Lower lobe of right lung (tissue), 2 donors: ENCODE data around the gene DUSP3. TPM values are rescaled to one million over a fixed set of nuclear protein-coding genes. Genes with fewer than 3 reads are reported as not detected.

Source experiments
- ATAC-seq, 2 donors: fragments of 200-7000 bp; cut with Tn5 transposase; one replicate each; pipeline ENCODE4 v1.9.1; 2020 to 2022; ENCODE audit warnings: mild to moderate bottlenecking in 2 of 2, moderate library complexity in 2 of 2
- DNase-seq: peaks from one replicate; pipeline ENCODE4 v3.0.0-alpha.2; 2020
- H3K27ac ChIP-seq: fragments of 200-600 bp; one replicate; pipeline ENCODE4 v1.8.0; 2022
- H3K27me3 ChIP-seq: fragments of 200-600 bp; one replicate; pipeline ENCODE4 v1.8.0; 2022; ENCODE audit warnings: low read depth
- H3K36me3 ChIP-seq: fragments of 200-600 bp; one replicate; pipeline ENCODE4 v1.8.0; 2022; ENCODE audit warnings: mild to moderate bottlenecking
- H3K4me1 ChIP-seq: fragments of 200-600 bp; one replicate; pipeline ENCODE4 v1.8.0; 2022
- H3K4me3 ChIP-seq: fragments of 200-600 bp; one replicate; pipeline ENCODE4 v1.8.0; 2022; ENCODE audit warnings: mild to moderate bottlenecking
- H3K9me3 ChIP-seq: fragments of 200-600 bp; one replicate; pipeline ENCODE4 v1.8.0; 2022
- CTCF ChIP-seq: fragments of 200-600 bp; IDR thresholded peaks from one replicate; pipeline ENCODE4 v1.8.0; 2022; ENCODE audit warnings: antibody characterized with exemption, mild to moderate bottlenecking
- intact Hi-C: fragments of 100-400 bp; cut with DNase I; formaldehyde crosslinking; loops from one replicate; pipeline ENCODE4 v1.11.0; 2022
- total RNA-seq: library from RNA; stranded (reverse); fragmentation: NEBNext Ultra II Directional; extraction: Animal tissue kit (Norgen Biotek cat#: 25700); gene quantifications from one replicate; pipeline ENCODE4 v1.2.1, GENCODE V29; 2021
- donor health status: DM: no; HTN: yes; CAD: no; lungs with severe emphysema.

DUSP3 gene
- total RNA-seq, 1 donor from 2014 or later: 92.9 TPM

- Histone ChIP-seq H3K9me3 (no peaks in the 10 kb centered on the region), H3K4me3 (no peak overlapping the region), H3K36me3 (no peaks in the 10 kb centered on the region), H3K27ac (no peak overlapping the region), H3K4me1 (peaks cover 23% of the 10 kb centered on the region), H3K27me3 (peaks cover 5% of the 10 kb centered on the region)
- TF ChIP-seq CTCF: no peak
- DNase-seq (no peak), ATAC-seq (no peak)
- intact Hi-C loops: no loop called here
Observed at GRCh38 chr17:43717913-43718312, 60.9 kb downstream of the DUSP3 start.

Other genes starting within 250 kb of the DUSP3 start
- gene ETV4, start 232.6 kb downstream of the DUSP3 start, total RNA-seq: 2.2 TPM
- 0.86 TPM for gene MEOX1, start 117.1 kb downstream of the DUSP3 start, total RNA-seq
- gene SOST, start 20.2 kb downstream of the DUSP3 start, total RNA-seq: not detected
- not detected for gene CFAP97D1, start 1.5 kb upstream of the DUSP3 start, total RNA-seq
- gene MPP3, start 54.2 kb upstream of the DUSP3 start, total RNA-seq: 19.2 TPM
- gene CD300LG, start 68.2 kb upstream of the DUSP3 start, total RNA-seq: 5.7 TPM
- gene MPP2, start 128.6 kb upstream of the DUSP3 start, total RNA-seq: 0.62 TPM
- not detected for gene PPY, start 163.5 kb upstream of the DUSP3 start, total RNA-seq
- not detected for gene PYY, start 175.0 kb upstream of the DUSP3 start, total RNA-seq
- 6.4 TPM for gene NAGS, start 225.6 kb upstream of the DUSP3 start, total RNA-seq
- 28.4 TPM for gene TMEM101, start 236.0 kb upstream of the DUSP3 start, total RNA-seq